ENCODE measurements around the gene PLXND1.
"Not testable (repeated sequence)": the region's sequence is repeated elsewhere in the genome, so short reads cannot be mapped to it uniquely, and the experiment has no call there.

The PLXND1 gene

DNA sequence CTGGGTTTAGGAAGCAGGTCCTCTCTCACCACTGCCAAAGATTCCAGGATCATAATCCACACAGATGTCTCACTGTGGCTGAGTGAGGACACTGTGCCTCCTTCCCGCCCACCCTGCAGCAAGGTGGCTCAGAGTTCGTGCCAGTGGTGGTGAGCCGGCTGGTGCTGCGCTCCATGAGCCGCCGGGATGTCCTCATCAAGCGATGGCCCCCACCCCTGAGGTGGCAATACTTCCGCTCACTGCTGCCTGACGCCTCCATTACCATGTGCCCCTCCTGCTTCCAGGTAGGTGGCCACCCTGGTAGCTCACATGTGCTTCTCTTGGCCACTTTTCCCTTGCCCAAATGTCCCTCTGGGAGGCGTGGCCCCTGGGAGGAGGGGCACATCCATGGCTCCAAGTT is 87.0 kb downstream of the PLXND1 start:
- Histone ChIP-seq H3K36me3 (peaks cover 38% of the 10 kb centered on the region; the same call in 1 of the 2 replicates), H3K4me1 (peaks cover 29% of the 10 kb centered on the region), H3K27ac (no peak overlapping the region), H3K4me3 (no peak overlapping the region), H3K27me3 (no peaks in the 10 kb centered on the region), H3K9me3 (no peaks in the 10 kb centered on the region), H3K9ac (no peak overlapping the region), H4K20me1 (no peaks in the 10 kb centered on the region), H3K4me2 (no peak overlapping the region)
- no peak for TF ChIP-seq Cebpa-rat (IDR thresholded peaks at IDR 0.05)

DNA sequence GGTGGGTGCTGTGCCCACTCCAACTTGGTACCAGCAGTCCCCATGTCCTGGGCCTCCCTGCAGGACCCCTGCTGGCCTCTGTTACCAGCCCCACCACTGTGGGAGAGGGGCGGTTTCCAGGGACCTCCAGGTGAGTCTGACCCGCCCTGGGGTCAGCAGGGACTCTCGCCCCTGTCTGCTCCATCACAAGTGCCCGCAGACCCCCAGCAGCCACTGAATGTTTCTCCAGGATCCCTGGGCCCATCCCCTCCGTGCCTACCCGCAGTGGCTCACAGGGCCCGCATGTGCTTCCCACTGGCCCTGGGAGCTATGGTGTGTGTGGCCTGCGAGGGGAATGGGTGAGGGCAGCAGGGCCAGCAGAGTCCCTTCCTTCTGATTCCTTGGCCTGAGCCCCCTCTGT is 87.9 kb downstream of the PLXND1 start:
- TF ChIP-seq Cebpa-rat (IDR thresholded peaks at IDR 0.05): no peak
- Histone ChIP-seq H3K9me3 (no peaks in the 10 kb centered on the region), H3K4me1 (peaks cover 36% of the 10 kb centered on the region), H3K4me3 (no peak overlapping the region), H3K9ac (no peak overlapping the region), H3K27ac (no peak overlapping the region), H4K20me1 (no peaks in the 10 kb centered on the region), H3K27me3 (no peaks in the 10 kb centered on the region), H3K36me3 (peaks cover 44% of the 10 kb centered on the region; the same call in 1 of the 2 replicates), H3K4me2 (no peak overlapping the region)

DNA sequence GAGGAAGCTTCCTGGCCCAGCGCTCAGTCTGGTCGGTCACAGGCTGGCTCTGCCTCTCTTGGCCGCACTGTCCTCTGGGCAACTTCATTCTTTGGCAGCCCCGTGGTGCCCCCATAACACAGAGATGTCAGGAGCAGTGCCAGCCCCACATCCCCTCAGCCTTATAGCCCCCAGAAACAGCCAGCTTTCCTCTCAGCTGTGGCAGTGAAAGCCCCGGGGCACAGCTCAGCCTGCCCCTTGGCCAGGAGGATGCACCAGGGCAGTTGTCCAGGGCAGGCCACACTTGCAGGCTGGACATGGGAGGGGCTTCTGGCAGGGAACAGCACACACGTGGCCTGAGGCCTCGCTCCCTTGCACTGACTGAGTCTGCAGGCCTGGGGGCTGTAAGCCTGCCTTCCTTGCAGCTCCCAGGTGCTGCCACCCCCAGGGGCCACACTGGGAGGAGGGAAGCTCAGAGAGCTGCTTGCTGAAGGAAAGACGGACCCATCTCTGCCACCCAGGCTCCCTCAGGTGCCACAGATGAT is 88.4 kb downstream of the PLXND1 start:
- Histone ChIP-seq H3K4me1 (peaks cover 33% of the 10 kb centered on the region), H3K36me3 (peaks cover 48% of the 10 kb centered on the region; the same call in 1 of the 2 replicates), H3K27me3 (no peaks in the 10 kb centered on the region), H4K20me1 (no peaks in the 10 kb centered on the region), H3K9ac (no peak overlapping the region), H3K4me3 (no peak overlapping the region), H3K27ac (no peak overlapping the region), H3K9me3 (no peaks in the 10 kb centered on the region), H3K4me2 (no peak overlapping the region)
- TF ChIP-seq Cebpa-rat (IDR thresholded peaks at IDR 0.05): no peak

DNA sequence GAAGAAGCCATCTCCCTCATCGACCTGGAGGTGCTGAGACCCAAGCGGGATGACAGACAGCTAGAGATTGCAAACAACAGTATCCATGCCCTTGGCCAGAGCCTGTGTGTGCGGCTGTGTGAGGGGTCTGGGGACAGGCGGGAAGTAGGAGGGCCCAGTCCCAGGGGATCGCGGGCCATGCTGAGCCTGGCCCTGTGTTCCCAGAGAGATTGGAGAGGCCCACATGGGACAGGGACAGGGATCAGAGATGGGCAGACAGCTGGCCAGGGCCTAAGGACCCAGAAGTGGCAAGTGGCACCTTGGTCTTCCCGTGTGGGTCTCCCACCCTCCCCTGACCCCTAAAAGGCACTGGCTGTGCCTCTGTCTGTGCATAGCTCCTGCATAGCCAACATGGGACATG is 89.0 kb downstream of the PLXND1 start:
- Histone ChIP-seq H3K4me2 (no peak overlapping the region), H3K27me3 (no peaks in the 10 kb centered on the region), H3K4me3 (no peak overlapping the region), H3K9ac (no peak overlapping the region), H3K4me1 (peaks cover 32% of the 10 kb centered on the region), H3K9me3 (no peaks in the 10 kb centered on the region), H4K20me1 (no peaks in the 10 kb centered on the region), H3K27ac (no peak overlapping the region), H3K36me3 (peaks cover 54% of the 10 kb centered on the region)
- no peak for TF ChIP-seq Cebpa-rat (IDR thresholded peaks at IDR 0.05)

DNA sequence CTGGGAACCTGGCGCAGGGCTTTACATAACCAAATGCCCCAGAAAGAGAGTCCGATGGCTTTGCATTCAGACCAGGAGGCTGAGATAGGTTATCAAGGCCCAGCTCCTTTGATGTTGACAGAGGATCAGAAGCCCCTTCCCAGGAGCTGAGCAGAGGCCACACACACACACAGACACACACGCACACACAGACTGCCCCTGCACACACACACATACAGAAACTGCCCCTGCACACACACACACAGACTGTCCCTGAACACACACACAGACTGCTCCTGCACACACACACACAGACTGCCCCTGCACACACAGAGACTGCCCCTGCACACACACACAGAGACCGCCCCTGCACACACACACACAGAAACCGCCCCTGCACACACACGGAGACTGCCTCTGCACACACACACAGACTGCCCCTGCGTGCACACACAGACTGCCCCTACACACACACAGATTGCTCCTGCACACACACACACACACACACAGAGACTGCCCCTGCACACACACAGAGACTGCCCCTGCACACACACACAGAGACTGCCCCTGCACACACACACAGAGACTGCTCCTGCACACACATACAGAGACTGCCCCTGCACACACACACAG is 90.5 kb downstream of the PLXND1 start:
- not testable (repeated sequence) for H3K4me2 ChIP-seq, H3K27ac ChIP-seq, H3K4me3 ChIP-seq, H3K9ac ChIP-seq, H3K9me3 ChIP-seq, H4K20me1 ChIP-seq, H3K27me3 ChIP-seq
- peaks cover 35% of the 10 kb centered on the region for H3K4me1 ChIP-seq
- H3K36me3 ChIP-seq: peaks cover 61% of the 10 kb centered on the region

DNA sequence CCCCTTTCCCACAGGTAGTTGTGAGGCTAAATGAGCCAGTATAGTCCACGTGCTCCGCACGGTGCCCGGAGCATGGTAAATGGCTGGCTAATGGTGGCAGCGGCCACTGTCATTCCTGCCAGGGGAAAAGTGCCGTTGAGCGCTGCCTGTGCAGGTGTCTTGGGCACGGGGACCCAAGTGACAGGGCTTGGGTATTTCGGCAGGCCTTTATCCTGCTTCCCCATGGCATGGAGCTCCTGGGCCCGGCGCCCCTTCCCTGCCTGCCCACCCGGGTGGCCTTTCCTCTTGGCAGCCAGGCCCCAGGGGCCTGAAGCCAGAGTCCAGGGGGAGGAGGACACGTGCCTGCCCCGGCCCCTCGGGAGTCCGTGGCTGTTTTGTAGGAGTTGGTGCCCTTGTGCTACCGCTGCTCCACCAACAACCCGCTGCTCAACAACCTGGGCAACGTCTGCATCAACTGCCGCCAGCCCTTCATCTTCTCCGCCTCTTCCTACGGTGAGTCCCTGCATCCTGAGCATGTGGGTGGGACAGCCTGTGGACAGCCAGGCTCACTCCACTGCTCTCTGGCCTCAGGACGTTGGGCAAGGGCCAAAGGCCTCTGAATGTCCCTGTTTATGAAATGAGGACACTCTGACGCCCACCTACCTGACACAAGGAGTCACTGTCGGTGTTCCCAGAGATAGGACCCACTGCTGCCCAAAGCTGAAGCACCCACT is 91.2 kb downstream of the PLXND1 start:
- not testable (repeated sequence) for H4K20me1 ChIP-seq, H3K4me3 ChIP-seq, H3K9ac ChIP-seq, H3K9me3 ChIP-seq, H3K27ac ChIP-seq, H3K27me3 ChIP-seq
- H3K4me2 ChIP-seq: peak overlapping the region; percentile 40; the same call in 1 of the 2 replicates
- peaks cover 61% of the 10 kb centered on the region for H3K36me3 ChIP-seq
- H3K4me1 ChIP-seq: peaks cover 41% of the 10 kb centered on the region

DNA sequence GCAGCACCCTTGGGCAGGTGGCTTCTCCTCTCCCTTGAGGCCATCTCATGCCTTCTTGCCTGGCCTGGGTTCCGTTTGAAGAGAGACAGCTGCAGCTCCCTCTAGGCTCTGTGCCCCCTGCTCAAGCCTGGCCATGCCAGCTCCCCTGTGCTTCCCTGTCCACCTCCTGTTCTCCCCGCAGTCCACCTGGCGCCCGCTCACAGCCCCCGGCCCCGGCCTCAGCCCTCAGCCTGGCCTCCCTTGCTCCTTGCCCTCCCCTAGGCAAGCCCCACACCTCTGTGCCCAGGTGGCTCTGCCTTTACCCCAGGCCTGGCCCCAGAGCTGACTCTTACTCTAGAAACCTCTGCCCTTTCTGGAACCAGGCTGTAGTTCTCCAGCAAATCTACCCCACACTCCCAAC is 91.9 kb downstream of the PLXND1 start:
- peaks cover 60% of the 10 kb centered on the region for H3K36me3 ChIP-seq
- peak overlapping the region; percentile 40 for H3K4me2 ChIP-seq
- no peaks in the 10 kb centered on the region for H4K20me1 ChIP-seq
- H3K4me3 ChIP-seq: no peak overlapping the region
- no peaks in the 10 kb centered on the region for H3K27me3 ChIP-seq
- no peak for TF ChIP-seq Cebpa-rat (IDR thresholded peaks at IDR 0.05)
- peaks cover 48% of the 10 kb centered on the region for H3K4me1 ChIP-seq
- no peak overlapping the region for H3K9ac ChIP-seq
- H3K9me3 ChIP-seq: no peaks in the 10 kb centered on the region
- H3K27ac ChIP-seq: peak overlapping the region; percentile 60

DNA sequence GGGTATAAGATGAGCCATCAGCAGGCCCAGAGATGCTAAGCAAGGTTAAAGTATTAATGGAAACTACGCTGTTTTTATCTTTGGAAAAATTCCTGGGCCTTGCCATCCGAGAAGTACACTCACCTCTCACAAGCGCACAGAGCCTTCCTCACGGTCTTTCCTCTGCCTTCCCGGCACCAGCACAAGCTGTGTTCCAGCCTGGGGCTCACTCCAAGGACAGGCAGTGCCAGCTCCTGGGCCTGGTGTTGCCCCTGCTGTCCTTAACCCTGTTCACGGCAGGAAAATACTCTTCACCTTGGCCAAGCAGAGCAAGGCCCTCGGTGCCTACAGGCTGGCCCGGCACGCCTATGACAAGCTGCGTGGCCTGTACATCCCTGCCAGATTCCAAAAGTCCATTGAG is 92.4 kb downstream of the PLXND1 start:
- no peaks in the 10 kb centered on the region for H3K9me3 ChIP-seq
- H3K4me2 ChIP-seq: peak overlapping the region; percentile 40
- no peak overlapping the region for H3K9ac ChIP-seq
- H3K4me1 ChIP-seq: peaks cover 44% of the 10 kb centered on the region
- no peaks in the 10 kb centered on the region for H4K20me1 ChIP-seq
- H3K4me3 ChIP-seq: no peak overlapping the region
- no peak for TF ChIP-seq Cebpa-rat (IDR thresholded peaks at IDR 0.05)
- H3K36me3 ChIP-seq: peaks cover 55% of the 10 kb centered on the region
- peak overlapping the region; percentile 60 for H3K27ac ChIP-seq
- no peaks in the 10 kb centered on the region for H3K27me3 ChIP-seq

DNA sequence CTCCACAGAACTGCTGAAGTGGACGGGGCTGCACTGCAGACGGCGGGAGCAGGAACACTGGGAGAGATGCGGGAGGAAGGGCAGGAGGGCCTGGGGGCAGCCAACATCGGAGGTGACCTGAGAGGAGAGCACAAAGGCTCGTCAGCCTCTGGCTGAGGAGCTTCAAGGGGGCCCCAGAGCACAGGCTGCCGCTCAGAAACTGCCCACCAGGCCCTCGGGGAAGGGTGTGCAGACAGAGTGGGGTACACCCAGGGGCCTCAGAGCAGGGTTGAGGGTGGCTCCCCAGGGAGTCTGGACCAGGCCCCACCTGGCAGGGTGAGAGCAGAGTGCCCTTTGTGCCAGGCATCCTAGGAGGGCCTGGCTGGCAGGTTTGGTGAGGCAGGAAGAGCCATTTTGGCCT is 92.8 kb downstream of the PLXND1 start:
- no peaks in the 10 kb centered on the region for H3K27me3 ChIP-seq

DNA sequence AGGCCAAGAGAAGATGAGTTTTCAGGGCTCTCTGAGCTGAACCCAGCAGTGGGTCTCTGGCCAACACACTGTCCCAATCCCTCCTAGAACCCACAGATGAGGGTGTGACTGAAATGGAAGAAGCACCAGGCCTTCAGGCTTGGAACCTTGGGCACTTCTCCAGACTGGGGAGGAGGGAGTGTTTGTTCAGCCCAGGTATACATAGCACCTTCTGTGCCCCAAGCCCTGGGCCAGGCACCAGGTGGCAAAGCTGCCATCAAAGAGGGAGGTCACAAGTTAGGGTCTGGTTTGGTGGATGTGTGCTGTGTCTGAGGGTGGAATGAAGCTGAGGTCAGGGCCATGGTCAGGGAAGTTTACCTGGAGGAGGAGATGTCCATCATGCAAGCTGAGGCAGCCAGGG is 93.9 kb downstream of the PLXND1 start:
- H3K9me3 ChIP-seq: no peaks in the 10 kb centered on the region
- no peak for TF ChIP-seq Cebpa-rat (IDR thresholded peaks at IDR 0.05)
- no peak overlapping the region for H3K9ac ChIP-seq
- no peak overlapping the region for H3K4me2 ChIP-seq
- H3K36me3 ChIP-seq: peaks cover 43% of the 10 kb centered on the region
- no peaks in the 10 kb centered on the region for H3K27me3 ChIP-seq
- no peaks in the 10 kb centered on the region for H4K20me1 ChIP-seq
- H3K4me3 ChIP-seq: no peak overlapping the region
- peaks cover 55% of the 10 kb centered on the region for H3K4me1 ChIP-seq
- no peak overlapping the region for H3K27ac ChIP-seq

More for the DNA sequence above, 92.8 kb downstream of the PLXND1 start:
- Histone ChIP-seq H3K36me3 (peaks cover 53% of the 10 kb centered on the region), H3K9me3 (no peaks in the 10 kb centered on the region), H3K27ac (peak overlapping the region; percentile 60), H4K20me1 (no peaks in the 10 kb centered on the region), H3K4me2 (peak overlapping the region; percentile 40; the same call in 1 of the 2 replicates), H3K4me1 (peaks cover 44% of the 10 kb centered on the region), H3K9ac (0 out of 2 replicates have a peak overlapping the region, but pooled peaks have one; percentile 4), H3K4me3 (no peak overlapping the region)
- TF ChIP-seq Cebpa-rat (IDR thresholded peaks at IDR 0.05): no peak

All from BLaER1 (cell line).